PFSK-1 (cell line): Measurements from ENCODE around the gene UCK1.

ENCODE experiments used
- FOXP2 ChIP-seq: optimal IDR thresholded peaks from 2 replicates; pipeline ENCODE3; 2011; ENCODE audit warnings: borderline replicate concordance, control low read depth, inconsistent platforms; ENCODE audit not compliant: insufficient read depth; ENCODE audit errors: extremely low read length, extremely low read depth
- POLR2AphosphoS5 ChIP-seq: IDR thresholded peaks from 2 replicates; pipeline ENCODE4 v1.6.1; 2012; ENCODE audit warnings: low read depth, mild to moderate bottlenecking, control low read depth, low read length, moderate library complexity
- REST ChIP-seq, 2 experiments: IDR thresholded peaks; 2 replicates each; pipeline versions ENCODE4 v1.6.1 to v1.8.0; 2011 to 2012; ENCODE audit warnings: low read depth in 2 of 2, low read length in 2 of 2, control low read depth in 1 of 2, inconsistent platforms in 1 of 2, mild to moderate bottlenecking in 1 of 2, moderate library complexity in 1 of 2; ENCODE audit not compliant: insufficient read depth in 1 of 2
- SIN3A ChIP-seq: IDR thresholded peaks from 2 replicates; pipeline ENCODE4 v1.6.1; 2012; ENCODE audit warnings: mild to moderate bottlenecking, low read length, moderate library complexity, borderline replicate concordance; ENCODE audit not compliant: insufficient read depth
- TAF1 ChIP-seq: IDR thresholded peaks from 2 replicates; pipeline ENCODE4 v1.6.1; 2012; ENCODE audit warnings: low read length, control low read depth, borderline replicate concordance; ENCODE audit not compliant: insufficient read depth

UCK1 gene

GRCh38 chr9:131530546-131530919, 530 bp downstream of the UCK1 start:
- TF ChIP-seq POLR2AphosphoS5, result no peak
- TF ChIP-seq FOXP2, result no peak
- TF ChIP-seq REST (IDR thresholded peaks at IDR 0.05; ENCODE audit: insufficient read depth in 1 of 2, low read depth in 2 of 2, low read length in 2 of 2), result no peak
- TF ChIP-seq TAF1, result no peak
- TF ChIP-seq SIN3A, result no peak

GRCh38 chr9:131529597-131530545, 1.2 kb downstream of the UCK1 start:
- no peak for TF ChIP-seq POLR2AphosphoS5

GRCh38 chr9:131528886-131529505, 2.1 kb downstream of the UCK1 start:
- no peak for TF ChIP-seq TAF1

GRCh38 chr9:131528186-131528585, 2.9 kb downstream of the UCK1 start:
- TF ChIP-seq POLR2AphosphoS5, result no peak
- TF ChIP-seq FOXP2, result no peak
- no peak for TF ChIP-seq SIN3A
- TF ChIP-seq REST (IDR thresholded peaks at IDR 0.05; ENCODE audit: insufficient read depth in 1 of 2, low read depth in 2 of 2, low read length in 2 of 2), result no peak
- no peak for TF ChIP-seq TAF1

- TF ChIP-seq TAF1 (no peak), FOXP2 (no peak), REST (IDR thresholded peaks at IDR 0.05; ENCODE audit: insufficient read depth in 1 of 2, low read depth in 2 of 2, low read length in 2 of 2) (no peak), POLR2AphosphoS5 (no peak), SIN3A (no peak)
Observed at GRCh38 chr9:131525643-131526565, 5.2 kb downstream of the UCK1 start.
